IMR-90 (cell line): ENCODE results near the gene DTHD1. TPM values are rescaled to one million over a fixed set of nuclear protein-coding genes. Genes with fewer than 3 reads are reported as not detected.

ENCODE experiments used
- ATAC-seq: fragments of 200-7000 bp; cut with Tn5 transposase; 2 replicates; pipeline ENCODE4 v1.9.1; 2020; ENCODE audit warnings: low read depth, mild to moderate bottlenecking, moderate library complexity
- BruUV-seq: library from RNA; stranded (reverse); fragments of 400-500 nt; replicated peaks from 2 replicates; lab custom pipeline; 2021; lab: Mats Ljungman, UMichigan
- CTCF ChIA-PET: fragments of 300-600 bp; formaldehyde crosslinking; extraction: SDS; loops from one replicate; lab custom pipeline; 2021; ENCODE audit warnings: antibody characterized with exemption; lab: Yijun Ruan, JAX
- POLR2A ChIA-PET: fragments of 300-600 bp; sonication (Branson Sonifier 250); formaldehyde crosslinking; loops from one replicate; lab custom pipeline; 2022; ENCODE audit warnings: antibody characterized with exemption; ENCODE audit not compliant: unreplicated experiment; lab: Charles Lee
- DNase-seq: peaks from one replicate; pipeline ENCODE4 v3.0.0; 2013
- H2AFZ ChIP-seq: replicated peaks from 2 replicates; pipeline ENCODE3; 2013; ENCODE audit warnings: low read length, mild to moderate bottlenecking; ENCODE audit not compliant: poor library complexity
- H2AK5ac ChIP-seq: 2 replicates; pipeline ENCODE4 v1.6.1; 2013; ENCODE audit warnings: low read depth, low read length, inconsistent platforms
- H2AK9ac ChIP-seq: replicated peaks from 2 replicates; pipeline ENCODE3; 2013; ENCODE audit warnings: mild to moderate bottlenecking, low read depth, low read length, moderate library complexity; ENCODE audit not compliant: poor library complexity
- H2BK120ac ChIP-seq: 2 replicates; pipeline ENCODE4 v1.6.1; 2013; ENCODE audit warnings: low read depth, low read length, inconsistent platforms
- H2BK15ac ChIP-seq: 3 replicates; pipeline ENCODE4 v1.6.1; 2013; ENCODE audit warnings: low read depth, low read length, inconsistent platforms
- H2BK20ac ChIP-seq: 2 replicates; pipeline ENCODE4 v1.6.1; 2013; ENCODE audit warnings: low read depth, mild to moderate bottlenecking, inconsistent platforms, low read length, moderate library complexity
- H2BK5ac ChIP-seq: 2 replicates; pipeline ENCODE4 v1.6.1; 2013; ENCODE audit warnings: mild to moderate bottlenecking, low read depth, low read length, inconsistent platforms; ENCODE audit not compliant: poor library complexity, severe bottlenecking
- H3K14ac ChIP-seq: replicated peaks from 2 replicates; pipeline ENCODE4 v1.6.1; 2013; ENCODE audit warnings: low read depth, low read length, inconsistent platforms
- H3K18ac ChIP-seq: 2 replicates; pipeline ENCODE4 v1.6.1; 2013; ENCODE audit warnings: low read depth, low read length, control low read depth
- H3K23ac ChIP-seq: 2 replicates; pipeline ENCODE4 v1.6.1; 2013; ENCODE audit warnings: low read depth, low read length, inconsistent platforms
- H3K27ac ChIP-seq: 2 replicates; pipeline ENCODE4 v1.5.1; 2013; ENCODE audit warnings: mild to moderate bottlenecking, control low read depth, low read length; ENCODE audit not compliant: insufficient read depth
- H3K27me3 ChIP-seq: 2 replicates; pipeline ENCODE4 v1.6.1; 2013; ENCODE audit warnings: low read length; ENCODE audit not compliant: control insufficient read depth, insufficient read depth
- H3K36me3 ChIP-seq: 2 replicates; pipeline ENCODE4 v1.6.1; 2013; ENCODE audit warnings: low read length, mixed read lengths; ENCODE audit not compliant: control insufficient read depth, insufficient read depth
- H3K4ac ChIP-seq: 2 replicates; pipeline ENCODE4 v1.6.1; 2013; ENCODE audit warnings: low read depth, low read length, inconsistent platforms
- H3K4me1 ChIP-seq: 2 replicates; pipeline ENCODE4 v1.6.1; 2013; ENCODE audit warnings: low read length, mixed read lengths; ENCODE audit not compliant: control insufficient read depth, insufficient read depth
- H3K4me2 ChIP-seq: 2 replicates; pipeline ENCODE4 v1.6.1; 2013; ENCODE audit warnings: low read depth, mild to moderate bottlenecking, control low read depth, low read length, moderate library complexity
- H3K4me3 ChIP-seq: 2 replicates; pipeline ENCODE4 v1.5.1; 2013; ENCODE audit warnings: low read depth, mild to moderate bottlenecking, control low read depth, low read length, moderate library complexity; ENCODE audit not compliant: insufficient read depth
- H3K56ac ChIP-seq: 2 replicates; pipeline ENCODE4 v1.6.1; 2013; ENCODE audit warnings: low read length, inconsistent platforms; ENCODE audit not compliant: insufficient read depth; ENCODE audit errors: extremely low read depth
- H3K79me1 ChIP-seq, 2 experiments: 2 replicates each; pipeline ENCODE4 v1.6.1; 2013; ENCODE audit warnings: low read length in 2 of 2, inconsistent platforms in 1 of 2, low read depth in 1 of 2
- H3K9ac ChIP-seq: 2 replicates; pipeline ENCODE4 v1.6.1; 2013; ENCODE audit warnings: low read depth, low read length, control low read depth
- H3K9me1 ChIP-seq: 2 replicates; pipeline ENCODE4 v1.6.1; 2013; ENCODE audit warnings: low read length, inconsistent platforms; ENCODE audit not compliant: insufficient read depth
- H3K9me3 ChIP-seq: 2 replicates; pipeline ENCODE4 v1.6.1; 2013; ENCODE audit warnings: low read length; ENCODE audit not compliant: control insufficient read depth, insufficient read depth
- H4K20me1 ChIP-seq: 2 replicates; pipeline ENCODE4 v1.6.1; 2013; ENCODE audit warnings: low read length, inconsistent platforms; ENCODE audit not compliant: insufficient read depth
- H4K5ac ChIP-seq: 2 replicates; pipeline ENCODE4 v1.6.1; 2013; ENCODE audit warnings: mild to moderate bottlenecking, low read depth, low read length, control low read depth
- H4K8ac ChIP-seq, 2 experiments: 2 replicates each; pipeline ENCODE4 v1.6.1; 2013; ENCODE audit warnings: low read depth in 2 of 2, low read length in 2 of 2, control low read depth in 1 of 2, inconsistent platforms in 1 of 2
- H4K91ac ChIP-seq: 2 replicates; pipeline ENCODE4 v1.6.1; 2013; ENCODE audit warnings: low read depth, low read length, inconsistent platforms; ENCODE audit not compliant: insufficient read depth
- CEBPB ChIP-seq: IDR thresholded peaks from 2 replicates; pipeline ENCODE4 v1.6.1; 2012; ENCODE audit warnings: low read depth, low read length, improper control_type of control experiment
- POLR2A ChIP-seq: IDR thresholded peaks from 2 replicates; pipeline ENCODE4 v1.6.1; 2012; ENCODE audit warnings: mild to moderate bottlenecking, low read depth, low read length
- RAD21 ChIP-seq: IDR thresholded peaks from 2 replicates; pipeline ENCODE4 v1.6.1; 2012; ENCODE audit warnings: low read length, improper control_type of control experiment
- whole genome bisulfite sequencing, 2 experiments: methylation state at CpG; one replicate each; pipeline versions ENCODE4 v1.1.5 to v1.1.7; 2013; ENCODE audit warnings: missing lambda C conversion rate in 2 of 2; ENCODE audit not compliant: insufficient read length in 1 of 2; ENCODE audit errors: extremely low coverage in 2 of 2; 5-methylcytosine and 5-hydroxymethylcytosine counted together
- dilution Hi-C: fragments of 300-500 bp; cut with HindIII; formaldehyde crosslinking; loops from one replicate; pipeline ENCODE4 v1.14.3; 2018; ENCODE audit warnings: low sequenced_read_pairs; ENCODE audit not compliant: unreplicated experiment
- in situ Hi-C: fragments of 300-500 bp; cut with MboI; formaldehyde crosslinking; loops from 3 replicates; pipeline ENCODE4 v1.14.3; 2019; ENCODE audit warnings: low sequenced_read_pairs, inconsistent platforms, mixed read lengths
- intact Hi-C: fragments of 100-400 bp; cut with micrococcal nuclease; formaldehyde crosslinking; loops from 2 replicates; pipeline ENCODE4 v1.10.0; 2022
- polyA plus RNA-seq, 3 experiments: library from polyadenylated mRNA; depleted of rRNA; stranded (reverse); fragments of >200 nt; gene quantifications; 2 replicates each; pipeline ENCODE4 v1.2.3, GENCODE V29; 2012; ENCODE audit warnings: low replicate concordance in 1 of 3
- total RNA-seq: library from RNA; depleted of rRNA; stranded (reverse); fragments of >200 nt; gene quantifications from 2 replicates; pipeline ENCODE4 v1.2.3, GENCODE V29; 2012

Gene DTHD1
- total and polyA plus RNA-seq, 2 of the 4 experiments (the other 2 are of a cell fraction): not detected

GRCh38 chr4:36332023-36332781 is 50.8 kb downstream of the DTHD1 start:
- in situ Hi-C loops: no loop called here
- WGBS, 2 experiments: 50% methylated on average over 1 of the region's 7 CpGs; no CpG with 5 or more reads in 1 of the 2 experiments

More at GRCh38 chr4:36332023-36332781, 50.8 kb downstream of the DTHD1 start:
- Histone ChIP-seq H3K9me3 (0 out of 2 replicates have a peak, but pooled peaks cover 2% of the 10 kb centered on the region), H3K9ac (no peak overlapping the region), H2BK120ac (no peak overlapping the region), H3K4me3 (no peak overlapping the region), H3K79me1 (no peaks in the 10 kb centered on the region), H2BK15ac (no peak overlapping the region), H3K4ac (no peak overlapping the region), H4K5ac (no peak overlapping the region), H2AK5ac (no peak overlapping the region), H3K4me2 (no peak overlapping the region), H3K27me3 (no peaks in the 10 kb centered on the region), H2AK9ac (no peak overlapping the region), H3K9me1 (no peaks in the 10 kb centered on the region), H3K18ac (no peak overlapping the region), H2BK20ac (no peak overlapping the region), H2BK5ac (no peak overlapping the region), H3K4me1 (no peaks in the 10 kb centered on the region), H3K23ac (no peak overlapping the region), H4K8ac (no peak overlapping the region), H2AFZ (no peak overlapping the region), H3K14ac (no peak overlapping the region), H4K20me1 (no peaks in the 10 kb centered on the region), H4K91ac (no peak overlapping the region), H3K56ac (no peak overlapping the region), H3K27ac (no peak overlapping the region), H3K36me3 (no peaks in the 10 kb centered on the region)
- CTCF ChIA-PET: no interaction called here
- BruUV-seq: no TSS peak
- POLR2A ChIA-PET: no interaction called here
- DNase-seq: no peak
- dilution Hi-C loops (no loop called here), intact Hi-C loops (no loop called here)
- no peak for TF ChIP-seq POLR2A
- no peak for TF ChIP-seq RAD21
- no peak for TF ChIP-seq CEBPB
- ATAC-seq: no peak
